ENCODE measurements around the gene NGEF. TPM values are rescaled to one million over a fixed set of nuclear protein-coding genes. Genes with fewer than 3 reads are reported as not detected.

Gene NGEF
- total RNA-seq, 1 experiment from 2014 or later, result 1.9 TPM

- no peak overlapping the region for H3T11ph ChIP-seq (ENCODE audit: low read length)
- Mint-ChIP-seq H3K4me1 (peaks cover 14 to 16% of the 10 kb centered on the region in 2 experiments), H3K36me3 (ENCODE audit: insufficient read depth in 1 of 3, low read depth in 3 of 3) (no peaks in the 10 kb centered on the region; a peak in 1 of 7 replicates), H3K9me3 (no peaks in the 10 kb centered on the region), H3K4me3 (no peak overlapping the region), H3K27me3 (ENCODE audit: low read depth) (peaks cover 49% of the 10 kb centered on the region), H3K27ac (no peak overlapping the region)
- WGBS (ENCODE audit: extremely low coverage, insufficient read length, low lambda C conversion rate), result no CpG with 5 or more reads among the region's 8 CpGs
- H3K27me3 ChIP-seq (ENCODE audit: insufficient read depth, low read length), result no peaks in the 10 kb centered on the region
- no peaks in the 10 kb centered on the region for H3K23me2 ChIP-seq (ENCODE audit: insufficient read length, low read depth, low read length, poor library complexity, severe bottlenecking)
- no peaks in the 10 kb centered on the region; the same call in 1 of the 2 replicates for H3K4me1 ChIP-seq (ENCODE audit: insufficient read depth, low read length)
- H2AK5ac ChIP-seq (ENCODE audit: insufficient read length, low read length), result no peak overlapping the region
- H3K27ac ChIP-seq (ENCODE audit: insufficient read length, low read depth, low read length), result no peak overlapping the region
- H3K79me2 ChIP-seq (ENCODE audit: insufficient read depth, low read length), result no peaks in the 10 kb centered on the region
- H3K9me3 ChIP-seq (ENCODE audit: control insufficient read depth, low read depth, low read length), result no peaks in the 10 kb centered on the region
- H4K91ac ChIP-seq (ENCODE audit: insufficient read length, low read depth, low read length), result no peak overlapping the region
- H3K14ac ChIP-seq (ENCODE audit: insufficient read depth, low read length), result no peak overlapping the region
- H2BK15ac ChIP-seq (ENCODE audit: low read depth, low read length), result no peak overlapping the region
- H3K4me2 ChIP-seq (ENCODE audit: insufficient read depth, insufficient read length, low read length), result no peak overlapping the region
- H3K23ac ChIP-seq (ENCODE audit: insufficient read length, low read depth, low read length), result no peak overlapping the region
- H3K56ac ChIP-seq (ENCODE audit: insufficient read length, low read depth, low read length), result no peak overlapping the region
- no peak overlapping the region for H2BK120ac ChIP-seq (ENCODE audit: low read depth, low read length, poor library complexity, severe bottlenecking)
- no peaks in the 10 kb centered on the region for H4K20me1 ChIP-seq (ENCODE audit: control insufficient read depth, insufficient read depth, insufficient read length)
- no peak overlapping the region for H4K5ac ChIP-seq (ENCODE audit: insufficient read length, low read depth, low read length)
- peak; percentile 25 for DNase-seq
- H2BK20ac ChIP-seq (ENCODE audit: low read depth, low read length, poor library complexity, severe bottlenecking), result no peak overlapping the region
- no peak overlapping the region for H2BK5ac ChIP-seq (ENCODE audit: insufficient read length, low read length)
- no peak overlapping the region for H3K9ac ChIP-seq (ENCODE audit: extremely low read depth, insufficient read length, low read length)
- H4K8ac ChIP-seq (replicated peaks; ENCODE audit: insufficient read length, low read depth, low read length), result no peak overlapping the region
- no peak for TF ChIP-seq CTCF (conservative IDR thresholded peaks at IDR 0.05)
- H3K79me1 ChIP-seq (ENCODE audit: insufficient read depth, low read depth, low read length, poor library complexity, severe bottlenecking), result no peaks in the 10 kb centered on the region
- H3K18ac ChIP-seq (ENCODE audit: insufficient read length, low read depth, low read length), result no peak overlapping the region
- H2BK12ac ChIP-seq (ENCODE audit: insufficient read length, low read depth, low read length), result no peak overlapping the region
- H3K4ac ChIP-seq (ENCODE audit: low read depth, low read length), result no peak overlapping the region
- no peak overlapping the region for H2AFZ ChIP-seq (ENCODE audit: low read length)
Measured at GRCh38 chr2:232893834-232894233, 119.2 kb downstream of the NGEF start.

Data from H9 (cell line).